ENCODE measurements around the gene JMJD1C.

JMJD1C gene

GRCh38 chr10:63431962-63432797 lies 33.6 kb downstream of the JMJD1C start (continued):
- TF ChIP-seq ZFP37 (tag by site-specific recombination; IDR thresholded peaks at IDR 0.05): no peak

GRCh38 chr10:63430999-63431356 lies 34.8 kb downstream of the JMJD1C start:
- H3K36me3 ChIP-seq (ENCODE audit: control insufficient read depth in 2 of 2, insufficient read depth in 1 of 2, low read length in 2 of 2): no peaks in the 10 kb centered on the region; a peak in 1 of 3 replicates
- H3K4me1 ChIP-seq (ENCODE audit: control insufficient read depth, insufficient read depth, low read length): peaks cover 30% of the 10 kb centered on the region
- ChIA-PET POLR2A (no interaction called here), CTCF (no interaction called here)
- H3K9me3 ChIP-seq (ENCODE audit: control insufficient read depth, insufficient read depth, low read depth, low read length): no peaks in the 10 kb centered on the region
- peak; percentile 19; the same call in 1 of the 2 replicates for TF ChIP-seq PRDM6 (tag by site-specific recombination; IDR thresholded peaks at IDR 0.05)
- no peak for TF ChIP-seq OVOL3 (tag by site-specific recombination; IDR thresholded peaks at IDR 0.05)
- peak; percentile 41; the same call in 1 of the 2 replicates for TF ChIP-seq FEZF1 (tag by site-specific recombination; IDR thresholded peaks at IDR 0.05)
- TF ChIP-seq PRDM4 (tag by site-specific recombination; IDR thresholded peaks at IDR 0.05): no peak
- no peak for TF ChIP-seq ZNF23 (tag by site-specific recombination; IDR thresholded peaks at IDR 0.05; ENCODE audit: borderline replicate concordance)
- TF ChIP-seq ZNF223 (tag by site-specific recombination; IDR thresholded peaks at IDR 0.05): no peak
- no peak for TF ChIP-seq ZNF747 (tag by site-specific recombination; IDR thresholded peaks at IDR 0.05)
- TF ChIP-seq ZNF529 (tag by site-specific recombination; IDR thresholded peaks at IDR 0.05; ENCODE audit: insufficient replicate concordance): no peak
- TF ChIP-seq ZNF324 (tag by site-specific recombination; IDR thresholded peaks at IDR 0.05): no peak
- no peak overlapping the region for H3K4me3 ChIP-seq (ENCODE audit: low read depth, low read length)
- H3K27ac ChIP-seq (ENCODE audit: extremely low read depth, low read depth, low read length): no peak overlapping the region

- POLR2A ChIA-PET: no interaction called here
- Histone ChIP-seq H3K27ac (ENCODE audit: extremely low read depth, low read depth, low read length) (no peak overlapping the region), H3K4me1 (ENCODE audit: control insufficient read depth, insufficient read depth, low read length) (peaks cover 30% of the 10 kb centered on the region), H3K9me3 (ENCODE audit: control insufficient read depth, insufficient read depth, low read depth, low read length) (no peaks in the 10 kb centered on the region), H3K4me3 (ENCODE audit: low read depth, low read length) (no peak overlapping the region), H3K36me3 (ENCODE audit: control insufficient read depth in 2 of 2, insufficient read depth in 1 of 2, low read length in 2 of 2) (no peaks in the 10 kb centered on the region; a peak in 1 of 3 replicates)
- CTCF ChIA-PET: interaction anchor here (0.9 kb wide), 1 partner anchor 204 kb away, joined by 3 read pairs; no protein-coding TSS in a partner anchor
- TF ChIP-seq PRDM4 (tag by site-specific recombination; IDR thresholded peaks at IDR 0.05): peak; percentile 90
- TF ChIP-seq ZNF830 (tag by site-specific recombination; IDR thresholded peaks at IDR 0.05; ENCODE audit: low read depth): no peak
- TF ChIP-seq ZBTB8A (tag by site-specific recombination; IDR thresholded peaks at IDR 0.05): no peak
- TF ChIP-seq ZNF19 (tag by site-specific recombination; IDR thresholded peaks at IDR 0.05; ENCODE audit: low read depth): no peak
- TF ChIP-seq FEZF1 (tag by site-specific recombination; IDR thresholded peaks at IDR 0.05): peak; percentile 94
- no peak for TF ChIP-seq ZBTB1 (tag by site-specific recombination; IDR thresholded peaks at IDR 0.05)
- no peak for TF ChIP-seq ZNF155 (tag by site-specific recombination; IDR thresholded peaks at IDR 0.05)
- TF ChIP-seq GFI1B (tag by site-specific recombination; IDR thresholded peaks at IDR 0.05): peak; percentile 86
- TF ChIP-seq PRDM6 (tag by site-specific recombination; IDR thresholded peaks at IDR 0.05): 0 out of 2 replicates have a peak, but pooled peaks have one; percentile 21
- TF ChIP-seq ZEB2 (tag by site-specific recombination; IDR thresholded peaks at IDR 0.05): peak; percentile 63; the same call in 1 of the 2 replicates
- TF ChIP-seq ZNF366 (tag by site-specific recombination; conservative IDR thresholded peaks at IDR 0.05): peak; percentile 70
These were observed 35.4 kb downstream of the JMJD1C start for GRCh38 chr10:63430091-63430998.

Measured in HEK293 (cell line).